BE2C (cell line): ENCODE results near the gene SIPA1L3.

Source experiments
- DNase-seq: peaks from one replicate; pipeline ENCODE4 v3.0.0-alpha.2; 2020
- H3K27me3 ChIP-seq: fragments of 250-450 bp; sonication (Bioruptor Pico); 2 replicates; pipeline ENCODE4 v1.5.1; 2020; ENCODE audit warnings: mild to moderate bottlenecking
- H3K36me3 ChIP-seq: fragments of 250-450 bp; sonication (Bioruptor Pico); 2 replicates; pipeline ENCODE4 v1.5.1; 2020; ENCODE audit warnings: mild to moderate bottlenecking
- H3K4me1 ChIP-seq: fragments of 250-450 bp; sonication (Bioruptor Pico); 2 replicates; pipeline ENCODE4 v1.5.1; 2020
- H3K4me3 ChIP-seq: 2 replicates; pipeline ENCODE4 v1.5.1; 2011; ENCODE audit warnings: low read depth, low read length
- H3K9me3 ChIP-seq: fragments of 250-450 bp; sonication (Bioruptor Pico); 2 replicates; pipeline ENCODE4 v1.5.1; 2020
- TF ChIP-seq, protein P1 (sequence below): IDR thresholded peaks from 2 replicates; pipeline ENCODE4 v1.5.1; 2012; ENCODE audit warnings: mild to moderate bottlenecking, low read depth, low read length

The SIPA1L3 gene

DNA sequence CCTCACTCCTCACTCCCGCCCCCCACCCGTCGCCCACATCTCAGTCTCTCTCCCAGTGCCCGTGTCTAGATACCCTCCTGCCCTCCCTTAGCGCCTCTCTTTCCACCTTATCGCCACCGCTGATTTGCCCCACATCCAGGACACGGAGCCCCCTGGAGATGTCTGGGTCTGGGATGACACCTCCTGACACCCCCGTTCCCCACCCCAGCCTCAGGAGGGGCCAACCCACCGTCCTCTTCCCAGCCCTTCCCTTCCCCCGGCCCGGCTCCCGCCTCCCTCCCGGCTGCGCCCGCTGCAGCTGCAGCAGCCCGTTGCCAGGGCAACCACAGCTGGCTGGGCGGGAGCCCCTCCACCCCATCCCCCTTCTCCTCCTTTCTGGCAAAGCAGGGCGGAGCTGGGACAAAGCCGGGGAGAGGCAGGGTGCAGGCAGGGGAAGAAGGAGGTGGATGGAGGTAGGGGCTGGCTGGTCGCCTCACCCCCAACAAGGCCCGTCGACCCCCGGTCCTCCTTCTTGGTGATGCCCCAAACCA lies 303.5 kb downstream of the SIPA1L3 start:
- DNase-seq: peak; percentile 90
- Histone ChIP-seq H3K9me3 (no peaks in the 10 kb centered on the region), H3K27me3 (no peaks in the 10 kb centered on the region), H3K36me3 (peaks cover 11% of the 10 kb centered on the region), H3K4me3 (peak overlapping the region; percentile 46), H3K4me1 (peaks cover 12% of the 10 kb centered on the region)
- TF ChIP-seq, protein P1, sequence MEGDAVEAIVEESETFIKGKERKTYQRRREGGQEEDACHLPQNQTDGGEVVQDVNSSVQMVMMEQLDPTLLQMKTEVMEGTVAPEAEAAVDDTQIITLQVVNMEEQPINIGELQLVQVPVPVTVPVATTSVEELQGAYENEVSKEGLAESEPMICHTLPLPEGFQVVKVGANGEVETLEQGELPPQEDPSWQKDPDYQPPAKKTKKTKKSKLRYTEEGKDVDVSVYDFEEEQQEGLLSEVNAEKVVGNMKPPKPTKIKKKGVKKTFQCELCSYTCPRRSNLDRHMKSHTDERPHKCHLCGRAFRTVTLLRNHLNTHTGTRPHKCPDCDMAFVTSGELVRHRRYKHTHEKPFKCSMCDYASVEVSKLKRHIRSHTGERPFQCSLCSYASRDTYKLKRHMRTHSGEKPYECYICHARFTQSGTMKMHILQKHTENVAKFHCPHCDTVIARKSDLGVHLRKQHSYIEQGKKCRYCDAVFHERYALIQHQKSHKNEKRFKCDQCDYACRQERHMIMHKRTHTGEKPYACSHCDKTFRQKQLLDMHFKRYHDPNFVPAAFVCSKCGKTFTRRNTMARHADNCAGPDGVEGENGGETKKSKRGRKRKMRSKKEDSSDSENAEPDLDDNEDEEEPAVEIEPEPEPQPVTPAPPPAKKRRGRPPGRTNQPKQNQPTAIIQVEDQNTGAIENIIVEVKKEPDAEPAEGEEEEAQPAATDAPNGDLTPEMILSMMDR: no peak

DNA sequence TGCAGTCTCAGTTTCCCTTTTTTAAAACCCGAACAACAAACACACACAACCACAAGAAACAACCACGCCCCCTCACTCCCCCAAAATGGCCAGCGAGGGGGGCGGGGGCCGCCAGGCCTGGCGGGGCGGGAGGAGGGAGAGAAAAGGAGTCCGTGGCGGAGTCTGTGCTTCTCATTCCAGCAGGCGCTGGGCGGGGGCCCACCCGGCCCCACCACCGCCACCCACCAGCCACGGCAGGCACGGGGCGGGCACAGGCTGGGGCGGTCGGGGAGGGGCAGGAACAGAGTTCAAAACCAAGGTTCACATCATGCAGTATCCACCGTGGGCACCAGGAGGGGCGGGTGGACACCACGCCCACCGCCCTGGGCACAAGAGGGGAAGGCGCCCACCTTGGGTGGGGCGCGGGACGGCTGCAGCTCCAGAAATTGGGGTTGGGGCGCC lies 304.2 kb downstream of the SIPA1L3 start:
- Histone ChIP-seq H3K27me3 (no peaks in the 10 kb centered on the region), H3K4me1 (peaks cover 12% of the 10 kb centered on the region), H3K36me3 (peaks cover 18% of the 10 kb centered on the region), H3K4me3 (peak overlapping the region; percentile 46), H3K9me3 (no peaks in the 10 kb centered on the region)
- DNase-seq: no peak
- TF ChIP-seq, protein P1: no peak

DNA sequence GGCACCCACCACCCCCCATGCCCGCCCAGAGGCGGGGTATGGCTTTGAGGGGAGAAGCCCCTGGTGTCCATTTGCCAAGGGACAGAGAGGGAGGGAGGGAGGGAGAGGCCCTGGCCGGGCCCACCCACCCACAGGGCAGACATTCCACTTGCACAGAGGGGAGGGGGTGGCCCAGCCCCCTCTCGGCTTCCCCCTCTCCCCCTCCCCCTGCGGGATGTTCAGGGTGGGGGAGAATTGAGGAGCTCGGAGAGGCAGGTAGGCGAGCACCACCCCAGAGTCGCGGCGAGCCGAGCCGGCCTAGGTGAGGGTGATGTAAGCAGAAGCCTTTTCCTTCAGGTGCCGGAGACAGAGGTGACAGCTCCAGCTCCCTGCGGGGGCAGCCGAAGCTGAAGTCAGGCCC lies 304.8 kb downstream of the SIPA1L3 start:
- Histone ChIP-seq H3K4me1 (peaks cover 12% of the 10 kb centered on the region), H3K9me3 (no peaks in the 10 kb centered on the region), H3K27me3 (no peaks in the 10 kb centered on the region), H3K36me3 (peaks cover 18% of the 10 kb centered on the region), H3K4me3 (no peak overlapping the region)
- DNase-seq: no peak
- TF ChIP-seq, protein P1: no peak

DNA sequence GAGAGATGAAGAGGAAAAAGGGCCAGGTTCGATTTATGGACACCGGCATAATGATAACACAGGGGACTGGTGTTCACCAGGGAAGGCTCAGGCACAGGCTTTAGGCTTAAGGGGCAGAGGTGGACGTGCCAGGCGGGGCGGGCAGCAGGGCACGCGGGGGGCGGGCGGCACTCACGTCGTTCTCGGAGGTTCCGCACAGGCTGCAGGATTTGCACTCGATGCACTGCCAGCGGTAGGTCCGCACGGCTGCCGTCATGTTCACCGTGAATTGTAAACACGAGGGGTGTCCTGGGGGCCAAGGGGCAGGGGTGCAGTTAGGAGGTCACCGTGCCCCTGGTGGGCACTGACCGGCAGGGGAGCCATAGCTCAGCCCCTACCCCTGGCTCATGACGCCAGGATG lies 306.5 kb downstream of the SIPA1L3 start:
- Histone ChIP-seq H3K36me3 (peaks cover 28% of the 10 kb centered on the region), H3K4me1 (peaks cover 12% of the 10 kb centered on the region), H3K4me3 (no peak overlapping the region), H3K9me3 (no peaks in the 10 kb centered on the region), H3K27me3 (no peaks in the 10 kb centered on the region)
- DNase-seq: no peak
- TF ChIP-seq, protein P1: no peak

DNA sequence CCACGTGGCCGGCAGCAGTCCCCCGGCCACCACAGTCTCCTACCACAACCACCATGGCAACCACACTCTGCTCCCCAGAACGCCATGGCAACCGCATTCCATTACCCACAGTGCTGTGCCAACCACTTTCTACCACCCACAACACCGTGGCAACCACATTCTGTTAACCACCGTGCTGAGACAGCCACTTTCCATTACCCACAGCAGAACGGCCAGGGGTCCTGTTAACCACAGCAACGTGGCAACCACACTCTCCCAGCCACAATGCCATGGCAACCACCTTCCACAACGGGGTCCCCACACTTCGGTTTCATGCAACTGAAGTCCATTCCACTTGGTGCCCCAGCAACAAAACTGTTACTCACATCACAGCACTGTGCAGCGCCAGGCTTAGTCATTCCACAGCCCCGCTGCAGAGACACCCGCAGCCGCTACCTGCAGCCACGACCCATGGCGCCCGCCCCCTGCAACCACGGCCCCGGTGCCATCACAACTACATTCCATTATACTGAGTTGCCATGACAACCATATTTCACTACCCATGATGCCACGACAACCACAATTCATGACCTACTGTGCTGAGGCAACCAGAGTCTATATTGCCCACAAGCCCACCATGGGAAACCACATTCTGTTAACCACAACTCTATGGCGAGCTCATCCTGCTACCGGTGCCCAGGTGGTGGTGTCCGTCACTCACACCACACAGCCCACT lies 307.1 kb downstream of the SIPA1L3 start:
- Histone ChIP-seq H3K27me3 (no peaks in the 10 kb centered on the region), H3K4me1 (peaks cover 12% of the 10 kb centered on the region), H3K36me3 (peaks cover 34% of the 10 kb centered on the region), H3K4me3 (no peak overlapping the region), H3K9me3 (no peaks in the 10 kb centered on the region)
- TF ChIP-seq, protein P1: no peak
- DNase-seq: no peak
